KMS-11 (cell line): ENCODE measurements around the gene SNRNP27.

Experiments used
- H2AFZ ChIP-seq: fragments of 200-600 bp; sonication (generic); 2 replicates; pipeline ENCODE4 v1.6.1; 2016; ENCODE audit warnings: antibody characterized with exemption, mixed run types, low read depth
- H3K27ac ChIP-seq: fragments of 200-600 bp; sonication (generic); 2 replicates; pipeline ENCODE4 v1.6.1; 2016; ENCODE audit warnings: mild to moderate bottlenecking, mixed run types
- H3K27me3 ChIP-seq: fragments of 200-600 bp; sonication (generic); 2 replicates; pipeline ENCODE4 v1.6.1; 2017; ENCODE audit warnings: mild to moderate bottlenecking, low read depth, mixed run types, moderate library complexity; ENCODE audit not compliant: insufficient read depth
- H3K36me3 ChIP-seq: fragments of 200-600 bp; sonication (generic); 2 replicates; pipeline ENCODE4 v1.6.1; 2017; ENCODE audit warnings: mild to moderate bottlenecking, mixed run types; ENCODE audit not compliant: insufficient read depth
- H3K4me1 ChIP-seq: fragments of 200-600 bp; sonication (generic); 2 replicates; pipeline ENCODE4 v1.6.1; 2016; ENCODE audit warnings: mild to moderate bottlenecking, low read depth, mixed run types; ENCODE audit not compliant: poor library complexity, severe bottlenecking
- H3K4me2 ChIP-seq: fragments of 200-600 bp; sonication (generic); 2 replicates; pipeline ENCODE4 v1.7.0; 2016; ENCODE audit warnings: mild to moderate bottlenecking, mixed run types
- H3K4me3 ChIP-seq: fragments of 200-600 bp; sonication (generic); IDR thresholded peaks from 2 replicates; pipeline ENCODE4 v1.6.1; 2017; ENCODE audit warnings: low read depth, low read length, mixed read lengths; ENCODE audit not compliant: insufficient read depth
- H3K79me2 ChIP-seq: fragments of 200-600 bp; sonication (generic); 2 replicates; pipeline ENCODE4 v1.6.1; 2016; ENCODE audit warnings: low read depth, mixed run types; ENCODE audit not compliant: insufficient read depth
- H3K9ac ChIP-seq: fragments of 200-600 bp; sonication (generic); 2 replicates; pipeline ENCODE4 v1.6.1; 2016; ENCODE audit warnings: mild to moderate bottlenecking, mixed run types
- H4K20me1 ChIP-seq: fragments of 200-600 bp; sonication (generic); 2 replicates; pipeline ENCODE4 v1.6.1; 2016; ENCODE audit warnings: mild to moderate bottlenecking, mixed run types; ENCODE audit not compliant: insufficient read depth
- CTCF ChIP-seq: fragments of 200-600 bp; sonication (generic); conservative IDR thresholded peaks from 2 replicates; pipeline ENCODE4 v1.6.1; 2017; ENCODE audit warnings: low read depth, mild to moderate bottlenecking, antibody characterized with exemption, low read length, moderate library complexity, mixed read lengths

Gene SNRNP27

GRCh38 chr2:69914950-69915945 is 21.5 kb downstream of the SNRNP27 start, which contains the start of gene MXD1:
Gene MXD1 (plus strand): TSS chr2:69915109. CDS start chr2:69915331, 222 bp downstream.
- no peaks in the 10 kb centered on the region for H3K27me3 ChIP-seq
- H2AFZ ChIP-seq, result peak within 1 kb of the TSS; percentile 54
- peak within 1 kb of the TSS; percentile 58 for H3K4me2 ChIP-seq
- H3K4me1 ChIP-seq, result peaks cover 37% of the 10 kb centered on the region
- H4K20me1 ChIP-seq, result no peaks in the 10 kb centered on the region
- peak within 1 kb of the TSS; percentile 99 for H3K9ac ChIP-seq
- H3K4me3 ChIP-seq, result peak within 1 kb of the TSS; percentile 92
- no peak for TF ChIP-seq CTCF
- H3K36me3 ChIP-seq, result no peaks in the 10 kb centered on the region
- H3K79me2 ChIP-seq, result peaks cover 5% of the 10 kb centered on the region; the same call in 1 of the 2 replicates
- H3K27ac ChIP-seq, result peak within 1 kb of the TSS; percentile 96

- H3K9ac ChIP-seq, result peak overlapping the region; percentile 99; the same call in 1 of the 2 replicates
- H3K27ac ChIP-seq, result no peak overlapping the region
Observed at GRCh38 chr2:69916106-69916505, 22.4 kb downstream of the SNRNP27 start.

GRCh38 chr2:69917852-69918251 is 24.1 kb downstream of the SNRNP27 start:
- Histone ChIP-seq H3K4me3 (no peak overlapping the region), H3K4me1 (peaks cover 24% of the 10 kb centered on the region), H2AFZ (no peak overlapping the region), H3K4me2 (no peak overlapping the region), H3K36me3 (no peaks in the 10 kb centered on the region), H3K79me2 (peaks cover 5% of the 10 kb centered on the region; the same call in 1 of the 2 replicates), H3K27ac (no peak overlapping the region), H3K9ac (no peak overlapping the region), H3K27me3 (no peaks in the 10 kb centered on the region), H4K20me1 (no peaks in the 10 kb centered on the region)
- no peak for TF ChIP-seq CTCF

More at GRCh38 chr2:69916106-69916505, 22.4 kb downstream of the SNRNP27 start:
- Histone ChIP-seq H3K4me1 (peaks cover 37% of the 10 kb centered on the region), H3K4me3 (no peak overlapping the region), H2AFZ (peak overlapping the region; percentile 54; the same call in 1 of the 2 replicates), H4K20me1 (no peaks in the 10 kb centered on the region), H3K4me2 (peak overlapping the region; percentile 58), H3K36me3 (no peaks in the 10 kb centered on the region), H3K79me2 (peaks cover 5% of the 10 kb centered on the region; the same call in 1 of the 2 replicates), H3K27me3 (no peaks in the 10 kb centered on the region)
- TF ChIP-seq CTCF, result no peak

GRCh38 chr2:69918401-69918800 is 24.6 kb downstream of the SNRNP27 start:
- H3K36me3 ChIP-seq, result no peaks in the 10 kb centered on the region
- peaks cover 5% of the 10 kb centered on the region; the same call in 1 of the 2 replicates for H3K79me2 ChIP-seq
- TF ChIP-seq CTCF, result no peak
- H2AFZ ChIP-seq, result no peak overlapping the region
- no peak overlapping the region for H3K9ac ChIP-seq
- H3K27ac ChIP-seq, result no peak overlapping the region
- no peak overlapping the region for H3K4me3 ChIP-seq
- no peak overlapping the region for H3K4me2 ChIP-seq
- H3K4me1 ChIP-seq, result peaks cover 19% of the 10 kb centered on the region
- no peaks in the 10 kb centered on the region for H4K20me1 ChIP-seq
- no peaks in the 10 kb centered on the region for H3K27me3 ChIP-seq
